Measurements from ENCODE around the gene AURKA.

Gene AURKA

GRCh38 chr20:56392132-56392880 lies at the start of gene AURKA, which contains the start of gene CSTF1:
Gene AURKA (minus strand): TSS chr20:56392215. CDS start chr20:56388197, 4,018 bp downstream.
Gene CSTF1 (plus strand): TSS chr20:56392645. CDS start chr20:56395553, 2,908 bp downstream.
- DNase-seq (ENCODE audit: low read depth), result peak; percentile 99
- peak within 1 kb of the TSS; percentile 96 for H3K4me3 ChIP-seq (ENCODE audit: low read depth, low read length)
- TF ChIP-seq, protein P1, sequence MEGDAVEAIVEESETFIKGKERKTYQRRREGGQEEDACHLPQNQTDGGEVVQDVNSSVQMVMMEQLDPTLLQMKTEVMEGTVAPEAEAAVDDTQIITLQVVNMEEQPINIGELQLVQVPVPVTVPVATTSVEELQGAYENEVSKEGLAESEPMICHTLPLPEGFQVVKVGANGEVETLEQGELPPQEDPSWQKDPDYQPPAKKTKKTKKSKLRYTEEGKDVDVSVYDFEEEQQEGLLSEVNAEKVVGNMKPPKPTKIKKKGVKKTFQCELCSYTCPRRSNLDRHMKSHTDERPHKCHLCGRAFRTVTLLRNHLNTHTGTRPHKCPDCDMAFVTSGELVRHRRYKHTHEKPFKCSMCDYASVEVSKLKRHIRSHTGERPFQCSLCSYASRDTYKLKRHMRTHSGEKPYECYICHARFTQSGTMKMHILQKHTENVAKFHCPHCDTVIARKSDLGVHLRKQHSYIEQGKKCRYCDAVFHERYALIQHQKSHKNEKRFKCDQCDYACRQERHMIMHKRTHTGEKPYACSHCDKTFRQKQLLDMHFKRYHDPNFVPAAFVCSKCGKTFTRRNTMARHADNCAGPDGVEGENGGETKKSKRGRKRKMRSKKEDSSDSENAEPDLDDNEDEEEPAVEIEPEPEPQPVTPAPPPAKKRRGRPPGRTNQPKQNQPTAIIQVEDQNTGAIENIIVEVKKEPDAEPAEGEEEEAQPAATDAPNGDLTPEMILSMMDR (IDR thresholded peaks at IDR 0.05; ENCODE audit: low read depth, low read length, missing control alignments), result no peak

DNA sequence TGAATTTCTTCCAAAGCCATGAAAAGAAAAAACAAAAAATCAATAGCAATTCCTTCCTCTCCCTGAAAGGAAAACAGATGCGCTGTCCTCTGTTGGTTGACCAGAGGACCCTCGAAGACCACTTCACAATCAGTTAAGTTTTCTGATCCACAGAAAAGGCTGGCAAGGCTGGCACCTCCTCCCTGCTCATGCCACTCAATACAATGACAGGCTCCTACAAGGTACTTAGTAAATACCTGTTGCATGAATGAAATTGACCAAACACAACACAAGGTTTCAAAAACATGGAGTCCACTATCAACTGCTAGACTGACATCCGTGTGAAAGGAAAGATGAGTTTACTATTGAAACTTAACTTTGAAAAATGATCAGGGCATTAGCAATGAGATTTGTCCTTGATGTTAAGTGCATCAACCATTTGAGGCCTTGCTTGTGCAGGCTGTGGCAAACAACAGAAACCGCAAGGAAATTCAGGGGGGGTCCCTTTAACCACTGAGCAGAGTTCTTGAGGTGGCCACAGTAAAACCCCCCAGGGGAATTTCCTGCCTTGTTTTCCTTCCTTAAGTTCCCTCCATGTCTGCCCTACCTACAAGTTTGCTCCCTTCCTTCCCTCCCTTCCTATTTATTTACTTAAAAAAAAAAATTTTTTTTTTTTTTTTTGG lies 48.5 kb upstream of the AURKA start:
- no peak overlapping the region for H3K4me3 ChIP-seq (ENCODE audit: low read depth, low read length)
- DNase-seq (ENCODE audit: low read depth), result peak; percentile 34
- TF ChIP-seq, protein P1 (IDR thresholded peaks at IDR 0.05; ENCODE audit: low read depth, low read length, missing control alignments), result no peak

GRCh38 chr20:56439771-56440291 lies 47.8 kb upstream of the AURKA start:
- no peak for DNase-seq (ENCODE audit: low read depth)
- no peak overlapping the region for H3K4me3 ChIP-seq (ENCODE audit: low read depth, low read length)
- TF ChIP-seq, protein P1 (IDR thresholded peaks at IDR 0.05; ENCODE audit: low read depth, low read length, missing control alignments), result no peak

DNA sequence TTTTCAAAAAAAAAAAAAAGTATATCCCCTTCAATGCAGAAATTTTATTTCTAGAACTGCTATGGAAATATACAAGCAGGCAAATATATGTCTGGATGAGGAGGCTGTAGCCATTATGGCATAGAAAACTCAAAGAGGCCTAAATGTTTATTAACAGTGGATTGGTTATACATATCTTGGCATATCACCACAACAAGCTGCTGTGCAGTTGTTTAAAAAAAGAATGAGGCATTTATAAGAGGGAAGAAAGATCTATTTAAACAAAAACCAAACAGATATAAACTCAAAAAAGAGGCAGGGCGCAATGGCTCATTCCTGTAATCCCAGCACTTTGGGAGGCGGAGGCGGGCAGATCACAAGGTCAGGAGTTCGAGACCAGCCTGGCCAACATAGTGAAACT lies 46.3 kb upstream of the AURKA start:
- TF ChIP-seq, protein P1 (IDR thresholded peaks at IDR 0.05; ENCODE audit: low read depth, low read length, missing control alignments), result no peak
- H3K4me3 ChIP-seq (ENCODE audit: low read depth, low read length), result no peak overlapping the region
- no peak for DNase-seq (ENCODE audit: low read depth)

- DNase-seq (ENCODE audit: low read depth), result no peak
- H3K4me3 ChIP-seq (ENCODE audit: low read depth, low read length), result no peak overlapping the region
Measured at GRCh38 chr20:56437196-56437960, 45.4 kb upstream of the AURKA start.

GRCh38 chr20:56433880-56434255 lies 41.9 kb upstream of the AURKA start:
- TF ChIP-seq, protein P1 (IDR thresholded peaks at IDR 0.05; ENCODE audit: low read depth, low read length, missing control alignments), result no peak
- H3K4me3 ChIP-seq (ENCODE audit: low read depth, low read length), result no peak overlapping the region

More at GRCh38 chr20:56437196-56437960, 45.4 kb upstream of the AURKA start:
- TF ChIP-seq, protein P1 (IDR thresholded peaks at IDR 0.05; ENCODE audit: low read depth, low read length, missing control alignments), result no peak

More at GRCh38 chr20:56433880-56434255, 41.9 kb upstream of the AURKA start:
- no peak for DNase-seq (ENCODE audit: low read depth)

Measured in GM12864 (cell line).